HG03520 (cell line): ENCODE results near the gene CCDC85A.

Source experiments
- ATAC-seq: cut with Tn5 transposase; IDR thresholded peaks from one replicate; pipeline ENCODE4 v1.9.1; 2021; ENCODE audit warnings: mild to moderate bottlenecking, moderate library complexity; ENCODE audit not compliant: unreplicated experiment

The CCDC85A gene

GRCh38 chr2:56292951-56293350 lies 109.2 kb downstream of the CCDC85A start:
- no peak for ATAC-seq

DNA sequence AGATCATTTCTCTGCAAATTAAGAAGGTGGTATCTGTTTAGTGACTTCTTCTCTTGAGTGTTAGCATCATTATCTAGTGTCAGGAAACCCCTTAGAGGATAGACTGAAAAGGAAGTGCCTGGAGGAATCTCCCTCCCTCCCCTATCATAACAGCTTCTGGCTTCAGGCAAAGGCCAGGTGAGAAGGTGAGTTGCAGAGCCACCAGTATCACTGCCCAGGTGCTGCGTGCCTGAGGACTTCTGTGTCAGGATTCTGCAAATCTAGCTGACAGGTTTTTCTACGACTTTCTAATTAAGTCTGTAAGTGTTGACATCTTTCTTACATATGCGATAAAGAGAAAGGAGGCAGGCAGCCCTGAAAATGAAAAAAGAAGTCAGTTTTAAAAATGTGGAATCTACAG lies 111.9 kb downstream of the CCDC85A start:
- ATAC-seq = no peak

DNA sequence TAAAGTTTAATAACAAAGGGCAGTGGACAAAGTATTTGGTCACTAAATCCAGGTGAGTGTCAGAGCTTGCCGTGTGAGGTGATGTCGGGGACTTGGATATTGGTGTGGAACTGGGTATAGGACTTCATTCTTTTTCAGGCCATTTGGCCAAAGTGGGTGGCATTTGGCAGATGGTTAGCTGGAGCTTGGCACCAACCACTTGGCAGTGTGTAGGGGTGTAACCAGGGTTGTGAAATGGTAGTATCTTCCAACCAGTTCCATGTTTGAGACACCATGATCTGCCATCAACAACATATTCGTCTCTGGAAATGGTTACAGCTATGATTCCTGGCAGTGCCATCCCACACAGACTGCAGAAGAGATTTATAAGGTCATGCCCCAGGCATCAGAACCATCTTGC lies 113.9 kb downstream of the CCDC85A start:
- ATAC-seq = no peak

DNA sequence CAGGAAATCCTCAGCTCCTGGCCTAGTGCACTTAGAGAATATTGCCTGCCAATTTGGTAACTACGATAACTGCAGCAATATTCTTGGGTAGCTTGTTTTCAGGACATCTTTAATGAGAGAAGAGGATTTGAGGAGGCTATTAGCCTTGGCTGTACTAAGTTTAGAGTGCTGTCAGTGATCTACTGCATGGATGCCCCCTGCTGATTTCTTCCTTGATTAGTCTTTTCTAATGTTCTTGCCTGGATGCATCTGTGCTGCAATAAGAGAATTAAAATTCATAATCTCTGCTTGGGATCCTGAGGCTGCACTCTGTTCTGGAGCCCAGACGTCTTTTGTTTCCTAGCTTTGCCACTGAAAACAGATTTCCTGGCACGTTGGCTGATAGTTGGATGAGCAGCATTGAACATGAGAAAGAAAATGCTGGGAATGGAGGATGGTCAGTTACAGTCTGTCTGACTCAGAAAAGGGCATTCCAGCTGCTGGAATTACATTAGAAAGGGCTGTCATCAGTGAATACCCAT lies 115.4 kb downstream of the CCDC85A start:
- ATAC-seq = no peak

DNA sequence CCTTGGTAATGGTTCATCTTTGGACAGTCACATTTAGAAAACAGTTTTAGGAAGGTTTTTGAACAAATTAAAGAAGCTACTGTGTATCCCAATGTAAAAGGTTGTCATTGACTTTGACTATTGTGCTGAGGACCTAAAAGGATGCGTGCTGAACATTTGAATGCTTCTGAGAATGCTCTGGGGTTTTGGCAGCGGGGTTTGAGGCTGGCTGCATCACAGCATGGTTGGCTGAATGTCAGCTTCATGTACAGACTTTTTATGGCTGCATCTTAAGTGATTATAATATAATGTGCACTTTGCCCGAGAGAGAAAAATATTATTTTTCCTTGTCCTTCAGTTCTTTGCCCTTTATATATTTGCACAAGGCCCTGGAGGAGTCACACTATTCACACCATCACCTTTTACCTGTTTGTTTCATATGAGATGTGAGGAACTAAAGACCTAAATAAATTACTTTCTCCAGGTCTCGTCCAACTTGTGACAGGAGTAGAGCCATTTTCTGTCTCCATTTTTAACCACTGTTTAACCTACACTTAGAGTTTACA lies 125.9 kb downstream of the CCDC85A start:
- no peak for ATAC-seq

- ATAC-seq = no peak
Observed at GRCh38 chr2:56313500-56313921, 129.7 kb downstream of the CCDC85A start.

DNA sequence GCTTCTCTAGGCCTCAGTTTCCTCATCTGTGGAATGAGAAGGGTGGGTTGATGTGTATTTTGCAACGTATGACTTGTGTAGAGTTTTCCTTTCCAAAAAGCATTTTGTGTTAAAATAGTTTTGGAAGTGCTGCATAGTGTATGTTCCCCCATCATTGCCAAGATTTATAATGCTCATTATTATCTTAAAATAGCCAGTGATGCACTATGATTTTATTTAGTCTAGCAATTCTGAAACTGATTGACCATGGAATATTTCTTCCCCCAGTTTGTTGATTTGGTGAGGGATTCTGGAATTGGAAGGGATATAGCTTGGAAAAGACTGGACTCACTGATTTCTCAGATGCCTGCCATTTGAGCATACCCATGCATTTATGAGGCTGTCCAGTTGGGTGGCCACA lies 130.6 kb downstream of the CCDC85A start:
- ATAC-seq = no peak

- no peak for ATAC-seq
Observed at GRCh38 chr2:56314796-56315195, 131.0 kb downstream of the CCDC85A start.

DNA sequence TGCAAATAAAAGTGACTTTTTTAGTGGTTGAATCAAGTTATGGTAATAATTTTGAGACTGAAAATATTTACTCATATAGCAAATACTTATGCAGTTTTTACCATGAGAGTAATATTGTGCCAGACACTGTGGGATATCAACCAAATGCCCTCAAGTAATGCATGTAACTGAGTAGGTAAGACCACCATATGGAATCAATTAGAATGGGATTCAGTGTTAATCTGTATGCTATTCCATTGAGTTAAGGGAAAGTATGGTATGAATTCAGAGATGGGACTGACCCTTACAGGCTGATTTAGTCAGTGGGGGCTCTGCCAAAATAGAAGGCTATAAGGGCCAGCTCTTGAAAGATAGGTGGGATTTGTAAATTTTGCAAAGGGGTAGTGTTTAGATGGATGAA lies 131.6 kb downstream of the CCDC85A start:
- ATAC-seq = no peak

GRCh38 chr2:56316011-56316410 lies 132.2 kb downstream of the CCDC85A start:
- no peak for ATAC-seq

GRCh38 chr2:56318147-56318546 lies 134.4 kb downstream of the CCDC85A start:
- no peak for ATAC-seq

DNA sequence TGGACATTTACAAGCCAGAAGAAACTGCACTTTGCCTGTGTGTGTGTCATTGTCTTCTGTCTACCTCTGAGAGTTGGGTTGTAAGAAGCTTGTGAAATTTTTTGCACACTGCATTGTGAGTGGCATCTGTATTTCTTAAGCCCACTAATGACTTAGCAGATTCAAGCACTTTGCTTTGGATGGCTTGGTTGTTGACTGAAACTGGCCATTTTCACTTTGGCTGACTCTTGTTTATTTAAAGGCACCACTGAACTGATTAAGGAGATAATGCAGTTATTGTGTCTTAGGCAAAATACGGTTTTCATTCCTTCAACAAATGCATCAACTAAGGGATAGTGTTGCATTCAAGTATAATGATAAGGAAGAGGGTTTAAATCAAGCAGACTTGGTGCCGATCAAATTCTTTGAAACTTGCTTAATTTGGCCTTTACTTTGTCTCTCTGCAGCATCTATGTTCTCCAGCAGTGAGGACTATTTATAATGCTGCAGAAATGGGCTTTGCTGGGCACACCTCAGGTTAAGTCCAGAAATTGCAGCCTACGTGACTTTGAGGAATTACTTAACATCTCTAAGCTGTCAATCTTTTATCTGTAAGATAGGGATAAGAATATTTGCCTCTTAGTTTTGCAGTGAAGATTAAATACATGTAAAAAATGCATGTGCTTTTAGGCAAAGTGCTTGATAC lies 142.0 kb downstream of the CCDC85A start:
- no peak for ATAC-seq

- ATAC-seq = no peak
Observed at GRCh38 chr2:56326346-56326741, 142.6 kb downstream of the CCDC85A start.

GRCh38 chr2:56331810-56332209 lies 148.0 kb downstream of the CCDC85A start:
- no peak for ATAC-seq

DNA sequence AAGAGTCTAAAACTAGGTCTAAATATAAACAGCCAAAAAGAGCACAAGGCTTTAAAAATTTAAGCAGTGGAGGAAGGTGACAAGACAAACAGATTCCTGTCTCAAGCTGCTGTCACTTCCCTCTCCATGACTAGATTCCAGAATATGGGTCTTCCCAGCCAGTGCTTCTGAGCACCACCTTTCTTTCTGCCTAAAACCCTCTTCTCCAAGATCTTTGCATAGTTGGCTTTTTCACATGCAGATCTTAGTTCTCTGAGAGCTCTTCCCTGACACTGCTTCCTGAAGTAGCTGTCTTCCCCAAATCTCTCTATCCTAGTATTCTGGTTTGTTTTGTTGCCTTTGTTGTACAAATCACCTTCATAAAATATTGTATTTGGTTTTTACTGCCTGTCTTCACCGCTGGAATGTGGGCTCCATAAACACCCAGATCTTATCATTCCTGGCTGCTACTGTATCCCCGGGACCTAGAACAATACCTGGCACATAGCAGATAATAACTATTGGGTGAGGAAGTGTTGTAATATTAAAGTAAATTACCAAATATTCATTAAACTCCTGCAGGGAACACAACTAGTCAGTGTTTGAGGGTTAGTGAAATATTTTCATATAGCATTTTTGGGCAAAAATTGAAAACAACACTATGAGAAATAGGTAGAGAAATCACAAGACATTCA lies 150.2 kb downstream of the CCDC85A start:
- ATAC-seq = no peak

- no peak for ATAC-seq
Observed at GRCh38 chr2:56334622-56335021, 150.8 kb downstream of the CCDC85A start.

GRCh38 chr2:56335101-56335500 lies 151.3 kb downstream of the CCDC85A start:
- no peak for ATAC-seq

- no peak for ATAC-seq
Observed at GRCh38 chr2:56337342-56337741, 153.6 kb downstream of the CCDC85A start.

- no peak for ATAC-seq
Observed at GRCh38 chr2:56338232-56338631, 154.4 kb downstream of the CCDC85A start.

- no peak for ATAC-seq
Observed at GRCh38 chr2:56344771-56345170, 161.0 kb downstream of the CCDC85A start.

- ATAC-seq = no peak
Observed at GRCh38 chr2:56347881-56348280, 164.1 kb downstream of the CCDC85A start.
